ENCODE measurements around the gene PYROXD2. TPM values are rescaled to one million over a fixed set of nuclear protein-coding genes. Genes with fewer than 3 reads are reported as not detected.
"Not testable (repeated sequence)": the region's sequence is repeated elsewhere in the genome, so short reads cannot be mapped to it uniquely, and the experiment has no call there.

Gene PYROXD2
- total RNA-seq, 1 donor from 2014 or later, result 7.1 TPM

DNA sequence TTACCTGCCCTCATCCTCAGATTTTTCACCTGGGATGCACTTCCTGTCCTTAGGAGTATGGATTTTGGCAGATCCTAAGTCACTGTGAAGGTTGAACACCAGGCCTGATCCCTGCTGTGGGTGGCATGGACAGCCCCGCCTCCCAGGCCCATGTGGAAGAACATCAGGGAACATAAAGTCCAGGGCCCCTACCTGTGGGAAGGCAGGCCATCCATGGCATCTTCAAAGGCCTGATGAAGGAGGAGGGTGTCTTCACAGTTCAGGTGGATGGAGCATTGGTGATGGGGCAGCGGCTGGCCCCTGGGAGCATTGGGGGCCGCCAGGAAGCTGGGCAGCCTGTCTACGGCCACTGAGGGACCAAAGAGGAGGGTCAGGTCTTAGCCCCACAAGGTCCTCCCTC, 24.6 kb downstream of the PYROXD2 start:
- H3K9me3 ChIP-seq, result no peaks in the 10 kb centered on the region
- H3K36me3 ChIP-seq, result peaks cover 0 to 15% of the 10 kb centered on the region in 2 donors
- H3K4me3 ChIP-seq, result no peak overlapping the region
- H3K27me3 ChIP-seq, result no peaks in the 10 kb centered on the region
- TF ChIP-seq POLR2AphosphoS5 (IDR thresholded peaks at IDR 0.05; ENCODE audit: insufficient read depth in 1 of 2, low read depth in 1 of 2), result no peak
- TF ChIP-seq, protein P1, sequence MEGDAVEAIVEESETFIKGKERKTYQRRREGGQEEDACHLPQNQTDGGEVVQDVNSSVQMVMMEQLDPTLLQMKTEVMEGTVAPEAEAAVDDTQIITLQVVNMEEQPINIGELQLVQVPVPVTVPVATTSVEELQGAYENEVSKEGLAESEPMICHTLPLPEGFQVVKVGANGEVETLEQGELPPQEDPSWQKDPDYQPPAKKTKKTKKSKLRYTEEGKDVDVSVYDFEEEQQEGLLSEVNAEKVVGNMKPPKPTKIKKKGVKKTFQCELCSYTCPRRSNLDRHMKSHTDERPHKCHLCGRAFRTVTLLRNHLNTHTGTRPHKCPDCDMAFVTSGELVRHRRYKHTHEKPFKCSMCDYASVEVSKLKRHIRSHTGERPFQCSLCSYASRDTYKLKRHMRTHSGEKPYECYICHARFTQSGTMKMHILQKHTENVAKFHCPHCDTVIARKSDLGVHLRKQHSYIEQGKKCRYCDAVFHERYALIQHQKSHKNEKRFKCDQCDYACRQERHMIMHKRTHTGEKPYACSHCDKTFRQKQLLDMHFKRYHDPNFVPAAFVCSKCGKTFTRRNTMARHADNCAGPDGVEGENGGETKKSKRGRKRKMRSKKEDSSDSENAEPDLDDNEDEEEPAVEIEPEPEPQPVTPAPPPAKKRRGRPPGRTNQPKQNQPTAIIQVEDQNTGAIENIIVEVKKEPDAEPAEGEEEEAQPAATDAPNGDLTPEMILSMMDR (IDR thresholded peaks at IDR 0.05), result no peak
- no peak for TF ChIP-seq POLR2A (IDR thresholded peaks at IDR 0.05)
- H3K27ac ChIP-seq, result no peak overlapping the region
- intact Hi-C loops (cut with DNase I), result no loop called here
- peaks cover 16% of the 10 kb centered on the region for H3K4me1 ChIP-seq
- DNase-seq (ENCODE audit: extremely low spot score in 2 of 2), result no peak

DNA sequence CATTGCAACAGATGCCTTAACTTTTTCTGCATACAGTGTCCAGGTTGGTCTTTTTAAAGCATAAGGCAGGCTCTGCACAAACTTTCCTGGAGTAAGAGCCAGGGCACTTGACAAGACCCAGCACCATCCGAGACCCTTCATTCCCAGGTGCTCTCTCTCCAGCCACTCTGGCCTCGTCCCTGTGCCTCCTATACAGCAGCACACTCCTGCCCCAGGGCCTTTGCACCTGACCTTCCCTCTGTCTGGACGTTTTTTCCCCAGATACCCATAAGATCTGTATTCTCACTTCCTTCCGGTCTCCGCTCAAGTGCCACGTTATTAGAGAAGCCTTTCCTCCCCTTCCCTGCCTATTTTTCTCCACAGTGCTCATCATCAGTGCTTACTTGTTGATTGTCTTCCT, 25.6 kb downstream of the PYROXD2 start:
- peaks cover 0 to 13% of the 10 kb centered on the region in 2 donors for H3K36me3 ChIP-seq
- TF ChIP-seq POLR2AphosphoS5 (IDR thresholded peaks at IDR 0.05; ENCODE audit: insufficient read depth in 1 of 2, low read depth in 1 of 2) (no peak), POLR2A (IDR thresholded peaks at IDR 0.05) (no peak)
- TF ChIP-seq, protein P1 (IDR thresholded peaks at IDR 0.05), result no peak
- no peak for DNase-seq (ENCODE audit: extremely low spot score in 2 of 2)
- no peaks in the 10 kb centered on the region for H3K9me3 ChIP-seq
- peaks cover 16% of the 10 kb centered on the region for H3K4me1 ChIP-seq
- H3K27ac ChIP-seq, result no peak overlapping the region
- H3K27me3 ChIP-seq, result no peaks in the 10 kb centered on the region
- intact Hi-C loops (cut with DNase I), result no loop called here
- H3K4me3 ChIP-seq, result no peak overlapping the region

DNA sequence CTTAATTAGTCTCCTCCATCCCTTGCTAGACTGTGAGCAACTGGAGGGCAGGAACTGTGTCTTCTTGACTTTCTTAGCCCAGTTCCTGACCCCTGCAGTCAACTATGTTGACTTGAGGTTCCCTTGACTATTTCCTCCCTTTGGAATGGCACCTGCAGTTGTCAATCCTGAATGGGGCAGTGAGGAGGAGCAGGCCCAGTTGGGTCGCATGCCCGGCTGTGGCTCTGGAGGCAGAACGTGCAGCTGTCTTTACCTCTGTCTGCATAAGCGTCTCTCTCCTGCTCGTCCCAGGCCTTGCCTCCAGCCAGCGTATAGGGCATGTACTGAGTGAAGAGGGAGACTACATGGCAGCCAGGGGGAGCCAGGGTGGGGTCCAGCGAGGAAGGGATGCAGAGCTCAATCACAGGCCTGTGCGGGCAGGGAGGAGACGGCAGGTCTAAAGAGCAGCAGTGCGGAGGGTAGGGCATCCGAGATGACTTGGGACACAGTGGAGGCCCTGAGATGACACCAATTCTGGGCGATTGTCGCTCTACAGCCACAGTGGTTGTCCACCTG, 26.8 kb downstream of the PYROXD2 start:
- TF ChIP-seq POLR2AphosphoS5 (IDR thresholded peaks at IDR 0.05; ENCODE audit: insufficient read depth in 1 of 2, low read depth in 1 of 2), result no peak
- no peak for TF ChIP-seq POLR2A (IDR thresholded peaks at IDR 0.05)
- TF ChIP-seq, protein P1 (IDR thresholded peaks at IDR 0.05), result no peak
- Histone ChIP-seq H3K4me3 (no peak overlapping the region), H3K27me3 (no peaks in the 10 kb centered on the region), H3K36me3 (peaks cover 0 to 14% of the 10 kb centered on the region in 2 donors), H3K9me3 (no peaks in the 10 kb centered on the region), H3K4me1 (peaks cover 16% of the 10 kb centered on the region), H3K27ac (no peak overlapping the region)
- DNase-seq (ENCODE audit: extremely low spot score in 2 of 2), result no peak
- intact Hi-C loops (cut with DNase I), result no loop called here

DNA sequence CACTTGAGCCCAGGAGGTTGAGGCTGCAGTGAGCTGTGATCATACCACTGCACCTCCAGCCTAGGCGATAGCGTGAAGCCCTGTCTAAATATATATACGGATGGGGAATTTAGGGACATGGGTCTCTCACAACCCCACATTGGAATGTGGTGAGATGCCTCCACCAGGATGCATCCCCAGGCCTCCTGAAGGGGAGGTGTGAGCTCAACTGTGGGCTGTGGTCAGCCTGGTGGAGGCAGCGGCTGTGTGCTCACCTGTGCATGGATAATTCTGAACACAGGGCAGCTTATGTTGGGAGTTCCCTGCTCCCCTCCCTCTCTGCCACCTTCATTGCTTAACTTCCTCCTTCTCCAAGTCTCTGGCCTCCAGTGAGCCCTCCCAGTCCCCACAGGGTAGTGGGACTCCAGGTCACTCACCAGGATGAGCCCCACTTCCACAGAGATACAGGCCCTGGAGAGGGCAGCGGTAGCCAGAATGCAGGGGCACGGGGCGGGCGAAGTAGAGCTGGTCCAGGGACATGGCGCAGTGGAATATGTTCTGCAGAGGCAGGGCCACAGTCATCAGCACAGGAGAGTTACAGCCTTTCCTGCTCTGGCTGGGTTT, 30.4 kb downstream of the PYROXD2 start:
- Histone ChIP-seq H3K9me3 (no peaks in the 10 kb centered on the region), H3K27me3 (no peaks in the 10 kb centered on the region), H3K4me3 (no peak overlapping the region), H3K27ac (no peak overlapping the region), H3K4me1 (no peaks in the 10 kb centered on the region), H3K36me3 (peaks cover 0 to 18% of the 10 kb centered on the region in 2 donors)
- intact Hi-C loops (cut with DNase I), result no loop called here
- DNase-seq (ENCODE audit: extremely low spot score in 2 of 2), result no peak
- TF ChIP-seq, protein P1 (IDR thresholded peaks at IDR 0.05), result no peak
- TF ChIP-seq POLR2A (IDR thresholded peaks at IDR 0.05) (no peak), POLR2AphosphoS5 (IDR thresholded peaks at IDR 0.05; ENCODE audit: insufficient read depth in 1 of 2, low read depth in 1 of 2) (no peak)

DNA sequence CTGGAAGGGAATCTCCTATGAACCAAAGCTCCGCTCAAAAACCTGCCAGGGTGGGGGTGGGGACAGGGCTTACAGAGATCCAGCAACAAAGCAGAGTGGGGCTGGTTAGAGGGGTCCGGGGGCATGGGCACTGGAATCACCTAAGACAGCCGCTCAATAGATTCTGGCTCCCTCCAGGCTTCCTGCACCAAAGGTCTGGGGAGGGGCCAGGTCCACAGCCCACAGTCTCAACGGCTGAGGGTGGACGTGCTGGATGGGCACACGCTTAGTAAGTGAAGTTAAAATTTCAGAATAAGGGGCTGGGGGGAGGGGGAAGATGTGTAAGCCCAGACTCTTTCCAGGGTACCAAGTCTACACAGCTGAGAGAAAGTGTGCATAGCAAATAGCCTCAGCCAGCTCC, 31.1 kb downstream of the PYROXD2 start:
- H3K4me3 ChIP-seq, result no peak overlapping the region
- no peak overlapping the region for H3K27ac ChIP-seq
- TF ChIP-seq POLR2A (IDR thresholded peaks at IDR 0.05) (no peak), POLR2AphosphoS5 (IDR thresholded peaks at IDR 0.05; ENCODE audit: insufficient read depth in 1 of 2, low read depth in 1 of 2) (no peak)
- TF ChIP-seq, protein P1 (IDR thresholded peaks at IDR 0.05), result no peak
- intact Hi-C loops (cut with DNase I), result no loop called here
- no peaks in the 10 kb centered on the region for H3K9me3 ChIP-seq
- H3K27me3 ChIP-seq, result no peaks in the 10 kb centered on the region
- H3K36me3 ChIP-seq, result peaks cover 0 to 18% of the 10 kb centered on the region in 2 donors
- DNase-seq (ENCODE audit: extremely low spot score in 2 of 2), result no peak
- no peaks in the 10 kb centered on the region for H3K4me1 ChIP-seq

DNA sequence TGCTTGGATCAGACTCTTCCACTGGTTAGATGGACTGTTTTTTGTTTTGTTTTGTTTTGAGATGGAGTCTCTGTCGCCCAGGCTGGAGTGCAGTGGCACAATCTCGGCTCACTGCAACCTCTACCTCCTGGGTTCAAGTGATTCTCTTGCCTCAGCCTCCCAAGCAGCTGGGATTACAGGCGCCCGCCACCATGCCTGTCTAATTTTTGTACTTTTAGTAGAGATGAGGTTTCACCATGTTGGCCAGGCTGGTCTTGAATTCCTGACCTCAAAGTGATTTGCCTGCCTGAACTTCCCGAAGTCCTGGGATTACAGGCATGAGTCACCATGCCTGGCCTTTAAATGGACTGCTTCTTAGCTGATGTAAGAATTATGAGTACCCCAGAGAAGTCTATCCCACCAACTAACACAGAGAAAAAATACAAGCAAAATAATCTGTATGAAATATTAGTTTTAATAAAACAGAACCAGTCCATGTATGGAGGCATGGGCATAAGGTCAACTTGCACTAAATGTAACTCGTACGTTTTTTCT, 31.8 kb downstream of the PYROXD2 start:
- H3K4me3 ChIP-seq; intact Hi-C loops (cut with DNase I); H3K27me3 ChIP-seq; DNase-seq (ENCODE audit: extremely low spot score in 2 of 2); H3K9me3 ChIP-seq; H3K27ac ChIP-seq; H3K4me1 ChIP-seq: not testable (repeated sequence)
- peaks cover 0 to 18% of the 10 kb centered on the region in 2 donors for H3K36me3 ChIP-seq
